ENCODE data around the gene DMC1.

GRCh38 chr22:38510416-38510970 lies 59.5 kb downstream of the DMC1 start:
- no peak for TF ChIP-seq CTCF (IDR thresholded peaks at IDR 0.05)
- TF ChIP-seq POLR2AphosphoS5 (IDR thresholded peaks at IDR 0.05; ENCODE audit: insufficient read depth in 1 of 2, low read depth in 1 of 2), result no peak

Data from vagina (tissue), 2 donors.